HL-60 (cell line): ENCODE data around the gene PBX1.

Experiments used
- DNase-seq, 2 experiments: peaks; one replicate each; pipeline ENCODE4 v3.0.0-alpha.2; 2010 to 2020; ENCODE audit warnings: low read depth in 1 of 2, low spot score in 1 of 2
- H3K27ac ChIP-seq: fragments of 250-450 bp; sonication (Bioruptor Pico); replicated peaks from 2 replicates; pipeline ENCODE4 v1.5.1; 2020; ENCODE audit warnings: mild to moderate bottlenecking, moderate library complexity
- H3K27me3 ChIP-seq: fragments of 250-450 bp; sonication (Bioruptor Pico); 2 replicates; pipeline ENCODE4 v1.5.1; 2021; ENCODE audit warnings: mild to moderate bottlenecking, moderate library complexity; ENCODE audit not compliant: insufficient read depth, poor library complexity, severe bottlenecking
- H3K4me3 ChIP-seq: replicated peaks from 2 replicates; pipeline ENCODE4 v1.5.1; 2011; ENCODE audit warnings: mild to moderate bottlenecking, control low read depth, low read length; ENCODE audit not compliant: insufficient read depth
- GABPA ChIP-seq: IDR thresholded peaks from 2 replicates; pipeline ENCODE4 v1.6.1; 2012; ENCODE audit warnings: low read depth
- POLR2AphosphoS5 ChIP-seq: IDR thresholded peaks from 2 replicates; pipeline ENCODE4 v1.6.1; 2012; ENCODE audit warnings: low read depth
- SPI1 ChIP-seq: IDR thresholded peaks from 2 replicates; pipeline ENCODE4 v1.6.1; 2012; ENCODE audit warnings: low read depth, mild to moderate bottlenecking, borderline replicate concordance
- TF ChIP-seq, protein P1 (sequence below): IDR thresholded peaks from 2 replicates; pipeline ENCODE4 v1.6.1; 2012; ENCODE audit warnings: low read depth; ENCODE audit not compliant: insufficient replicate concordance
- TF ChIP-seq, protein P2 (sequence below): IDR thresholded peaks from one replicate; pipeline ENCODE4 v1.5.1; 2011; ENCODE audit warnings: low read length, control low read depth, inconsistent platforms; ENCODE audit not compliant: insufficient read depth

PBX1 gene

DNA sequence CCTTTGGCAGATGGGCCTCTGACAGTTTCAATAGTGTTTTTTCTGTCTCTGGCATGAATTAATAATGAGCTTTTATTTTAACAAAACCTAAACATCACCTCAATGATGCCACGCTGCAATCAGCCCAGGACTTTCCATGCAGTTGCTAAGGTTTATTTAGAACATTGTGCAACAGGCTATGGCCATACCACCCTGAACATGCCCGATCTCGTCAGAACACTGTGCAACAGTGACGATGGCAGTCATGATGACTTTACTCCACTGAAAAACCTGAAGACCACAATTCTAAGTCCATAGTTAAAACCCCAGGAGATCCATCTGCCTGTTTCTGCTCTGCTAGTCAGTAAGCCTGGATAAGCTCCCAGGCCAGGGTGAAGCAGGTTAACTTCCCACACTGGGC lies 310.0 kb downstream of the PBX1 start:
- Histone ChIP-seq H3K27ac (no peak overlapping the region), H3K27me3 (no peaks in the 10 kb centered on the region), H3K4me3 (no peak overlapping the region)
- DNase-seq = no peak
- TF ChIP-seq SPI1 = no peak
- TF ChIP-seq, protein P1, sequence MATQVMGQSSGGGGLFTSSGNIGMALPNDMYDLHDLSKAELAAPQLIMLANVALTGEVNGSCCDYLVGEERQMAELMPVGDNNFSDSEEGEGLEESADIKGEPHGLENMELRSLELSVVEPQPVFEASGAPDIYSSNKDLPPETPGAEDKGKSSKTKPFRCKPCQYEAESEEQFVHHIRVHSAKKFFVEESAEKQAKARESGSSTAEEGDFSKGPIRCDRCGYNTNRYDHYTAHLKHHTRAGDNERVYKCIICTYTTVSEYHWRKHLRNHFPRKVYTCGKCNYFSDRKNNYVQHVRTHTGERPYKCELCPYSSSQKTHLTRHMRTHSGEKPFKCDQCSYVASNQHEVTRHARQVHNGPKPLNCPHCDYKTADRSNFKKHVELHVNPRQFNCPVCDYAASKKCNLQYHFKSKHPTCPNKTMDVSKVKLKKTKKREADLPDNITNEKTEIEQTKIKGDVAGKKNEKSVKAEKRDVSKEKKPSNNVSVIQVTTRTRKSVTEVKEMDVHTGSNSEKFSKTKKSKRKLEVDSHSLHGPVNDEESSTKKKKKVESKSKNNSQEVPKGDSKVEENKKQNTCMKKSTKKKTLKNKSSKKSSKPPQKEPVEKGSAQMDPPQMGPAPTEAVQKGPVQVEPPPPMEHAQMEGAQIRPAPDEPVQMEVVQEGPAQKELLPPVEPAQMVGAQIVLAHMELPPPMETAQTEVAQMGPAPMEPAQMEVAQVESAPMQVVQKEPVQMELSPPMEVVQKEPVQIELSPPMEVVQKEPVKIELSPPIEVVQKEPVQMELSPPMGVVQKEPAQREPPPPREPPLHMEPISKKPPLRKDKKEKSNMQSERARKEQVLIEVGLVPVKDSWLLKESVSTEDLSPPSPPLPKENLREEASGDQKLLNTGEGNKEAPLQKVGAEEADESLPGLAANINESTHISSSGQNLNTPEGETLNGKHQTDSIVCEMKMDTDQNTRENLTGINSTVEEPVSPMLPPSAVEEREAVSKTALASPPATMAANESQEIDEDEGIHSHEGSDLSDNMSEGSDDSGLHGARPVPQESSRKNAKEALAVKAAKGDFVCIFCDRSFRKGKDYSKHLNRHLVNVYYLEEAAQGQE = no peak
- TF ChIP-seq GABPA = no peak
- TF ChIP-seq, protein P2, sequence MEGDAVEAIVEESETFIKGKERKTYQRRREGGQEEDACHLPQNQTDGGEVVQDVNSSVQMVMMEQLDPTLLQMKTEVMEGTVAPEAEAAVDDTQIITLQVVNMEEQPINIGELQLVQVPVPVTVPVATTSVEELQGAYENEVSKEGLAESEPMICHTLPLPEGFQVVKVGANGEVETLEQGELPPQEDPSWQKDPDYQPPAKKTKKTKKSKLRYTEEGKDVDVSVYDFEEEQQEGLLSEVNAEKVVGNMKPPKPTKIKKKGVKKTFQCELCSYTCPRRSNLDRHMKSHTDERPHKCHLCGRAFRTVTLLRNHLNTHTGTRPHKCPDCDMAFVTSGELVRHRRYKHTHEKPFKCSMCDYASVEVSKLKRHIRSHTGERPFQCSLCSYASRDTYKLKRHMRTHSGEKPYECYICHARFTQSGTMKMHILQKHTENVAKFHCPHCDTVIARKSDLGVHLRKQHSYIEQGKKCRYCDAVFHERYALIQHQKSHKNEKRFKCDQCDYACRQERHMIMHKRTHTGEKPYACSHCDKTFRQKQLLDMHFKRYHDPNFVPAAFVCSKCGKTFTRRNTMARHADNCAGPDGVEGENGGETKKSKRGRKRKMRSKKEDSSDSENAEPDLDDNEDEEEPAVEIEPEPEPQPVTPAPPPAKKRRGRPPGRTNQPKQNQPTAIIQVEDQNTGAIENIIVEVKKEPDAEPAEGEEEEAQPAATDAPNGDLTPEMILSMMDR = no peak
- TF ChIP-seq POLR2AphosphoS5 = no peak

DNA sequence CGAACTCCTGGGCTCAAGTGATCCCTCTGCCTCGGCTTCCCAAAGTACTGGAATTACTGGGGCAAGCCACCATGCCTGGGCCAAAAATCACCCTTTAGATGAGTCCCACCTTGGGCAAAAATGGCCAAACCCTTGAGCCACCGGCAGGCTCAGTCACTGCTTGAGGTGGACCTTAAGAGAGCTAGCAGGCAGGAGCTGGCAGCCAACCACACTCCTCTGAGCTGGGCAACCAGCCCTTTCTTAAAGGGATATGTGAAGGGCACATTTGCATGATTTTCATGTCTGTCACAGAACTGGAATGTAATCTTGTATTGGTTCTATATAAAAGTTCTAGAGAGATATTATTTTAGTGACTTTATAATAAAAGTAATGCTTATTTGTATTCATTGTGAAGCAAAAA lies 316.5 kb downstream of the PBX1 start:
- TF ChIP-seq, protein P2 = no peak
- no peak for DNase-seq
- Histone ChIP-seq H3K27me3 (no peaks in the 10 kb centered on the region), H3K27ac (no peak overlapping the region), H3K4me3 (no peak overlapping the region)

DNA sequence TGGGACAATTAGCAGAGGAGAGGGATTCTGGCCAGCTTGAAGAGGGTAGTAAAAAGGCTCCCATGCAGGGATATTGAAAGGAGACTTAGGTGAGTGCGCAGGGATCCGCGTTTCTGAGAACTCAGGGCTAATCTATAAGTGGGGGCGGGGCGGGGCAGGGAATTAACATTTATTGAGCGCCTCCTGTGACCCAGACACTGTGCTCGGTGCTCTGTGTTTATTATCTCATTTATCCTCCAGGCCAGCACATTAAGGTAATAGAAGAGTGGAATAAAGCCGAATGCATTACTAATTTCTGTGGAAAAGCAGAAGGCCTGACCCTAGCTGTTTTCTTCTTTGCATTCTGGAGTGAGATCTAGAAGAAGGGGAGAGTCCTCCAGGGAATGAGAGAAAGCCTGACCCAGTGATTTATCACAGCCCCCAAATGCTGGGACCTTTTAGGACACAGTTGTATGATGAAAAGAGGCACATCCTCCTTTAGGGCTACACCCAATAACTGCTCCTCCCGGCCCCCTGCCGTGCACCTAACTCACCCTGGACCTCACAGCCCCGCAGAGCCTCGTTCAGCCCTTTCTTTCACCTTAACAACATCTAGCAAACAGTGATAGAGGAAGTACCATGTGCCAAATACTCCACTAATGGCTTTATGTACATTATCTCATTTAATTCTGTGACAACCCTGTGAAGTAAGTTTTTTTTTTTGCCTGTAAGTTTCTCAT lies 317.6 kb downstream of the PBX1 start:
- TF ChIP-seq SPI1 = no peak
- TF ChIP-seq, protein P2 = no peak
- DNase-seq = no peak
- Histone ChIP-seq H3K4me3 (no peak overlapping the region), H3K27me3 (no peaks in the 10 kb centered on the region), H3K27ac (no peak overlapping the region)

DNA sequence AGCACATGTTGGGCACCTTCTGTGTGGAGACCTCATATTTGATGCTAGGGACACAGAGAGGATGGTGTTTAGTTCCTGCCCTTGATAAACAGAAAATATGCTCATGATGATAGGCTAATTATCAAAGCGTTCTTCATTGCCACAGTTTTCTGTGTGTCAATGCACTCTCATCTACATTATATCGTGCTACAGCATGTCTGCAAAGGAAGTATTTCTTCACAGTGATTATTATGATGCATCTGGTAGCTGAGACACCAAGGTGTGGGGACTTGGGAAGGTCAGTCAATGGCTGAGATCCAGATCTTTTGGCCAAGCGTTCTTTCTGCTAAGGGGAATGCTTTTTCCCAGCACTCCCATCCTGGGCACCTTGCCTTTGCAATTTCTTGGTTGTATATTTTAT lies 321.2 kb downstream of the PBX1 start:
- H3K4me3 ChIP-seq = no peak overlapping the region
- no peak overlapping the region for H3K27ac ChIP-seq
- TF ChIP-seq GABPA = no peak
- no peak for TF ChIP-seq SPI1
- TF ChIP-seq, protein P2 = no peak
- no peak for TF ChIP-seq POLR2AphosphoS5
- TF ChIP-seq, protein P1 = no peak
- H3K27me3 ChIP-seq = no peaks in the 10 kb centered on the region
- no peak for DNase-seq
